Fibroblast of skin of scalp (primary cell): ENCODE results near the gene TMEM30B.
"Not testable (repeated sequence)": the region's sequence is repeated elsewhere in the genome, so short reads cannot be mapped to it uniquely, and the experiment has no call there.

ENCODE experiments used
- DNase-seq: peaks from one replicate; pipeline ENCODE4 v3.0.0-alpha.2; 2013

The TMEM30B gene

DNA sequence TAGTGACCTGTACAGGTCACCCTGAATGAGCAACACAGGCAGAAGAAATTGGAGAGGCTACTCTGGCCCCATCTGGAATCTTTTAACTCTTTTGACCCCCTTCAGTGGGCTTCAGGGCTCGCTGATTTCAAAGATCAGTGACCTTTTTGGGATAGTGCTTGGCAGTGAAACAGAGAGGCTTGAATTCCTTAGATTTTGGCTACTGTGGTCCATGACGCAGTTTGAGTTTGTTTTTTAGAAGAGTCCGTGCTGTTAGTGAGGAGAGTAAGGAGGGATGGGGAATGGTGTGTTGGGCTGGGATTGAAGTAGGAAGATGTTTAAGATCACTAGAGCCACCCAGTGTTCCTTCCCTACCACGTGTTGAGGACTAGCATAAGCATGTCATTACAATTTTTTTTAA lies 16.5 kb downstream of the TMEM30B start:
- DNase-seq: no peak

DNA sequence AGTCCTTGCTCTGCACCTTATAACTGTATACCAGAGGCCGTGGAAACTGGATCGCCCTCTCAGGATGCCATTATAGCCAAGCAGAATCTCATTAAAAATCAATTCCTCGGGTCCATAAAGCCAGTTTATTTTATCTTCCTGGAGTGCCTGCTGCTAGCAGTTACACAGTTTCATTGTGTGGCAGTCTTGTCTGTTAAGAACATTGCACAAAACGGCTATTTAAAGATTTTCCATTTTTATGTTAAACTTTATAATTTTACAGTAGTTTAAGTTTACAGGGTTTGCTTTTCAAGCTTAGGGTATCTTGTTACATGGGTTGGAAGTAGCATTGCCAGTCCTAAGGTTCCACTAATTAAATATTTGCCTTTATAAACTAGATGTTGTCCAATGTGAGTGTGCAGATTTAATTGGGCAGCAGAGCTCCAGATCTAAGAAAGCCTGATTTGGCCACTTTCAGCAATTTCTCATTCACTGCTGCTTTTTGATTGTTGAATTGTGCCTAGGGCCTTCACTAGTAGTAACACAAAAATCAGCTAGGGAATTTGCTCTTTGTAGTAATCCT lies 17.0 kb downstream of the TMEM30B start:
- DNase-seq: no peak

DNA sequence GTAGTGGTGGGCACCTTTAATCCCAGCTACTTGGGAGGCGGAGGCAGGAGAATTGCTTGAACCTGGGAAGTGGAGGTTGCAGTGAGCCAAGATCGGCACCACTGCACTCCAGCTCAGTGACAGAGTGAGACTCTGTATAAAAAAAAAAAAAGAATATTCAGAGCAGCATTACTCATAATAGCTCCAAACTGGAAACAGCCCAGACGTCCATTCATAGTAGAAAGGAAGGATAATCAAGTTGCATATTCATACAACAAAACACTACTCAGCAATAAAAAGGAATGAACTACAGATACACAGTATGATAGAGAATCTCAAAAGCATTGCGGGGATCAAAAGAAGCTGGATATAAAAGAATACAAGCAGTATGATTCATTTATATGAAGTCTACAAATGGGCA lies 19.1 kb downstream of the TMEM30B start:
- no peak for DNase-seq

DNA sequence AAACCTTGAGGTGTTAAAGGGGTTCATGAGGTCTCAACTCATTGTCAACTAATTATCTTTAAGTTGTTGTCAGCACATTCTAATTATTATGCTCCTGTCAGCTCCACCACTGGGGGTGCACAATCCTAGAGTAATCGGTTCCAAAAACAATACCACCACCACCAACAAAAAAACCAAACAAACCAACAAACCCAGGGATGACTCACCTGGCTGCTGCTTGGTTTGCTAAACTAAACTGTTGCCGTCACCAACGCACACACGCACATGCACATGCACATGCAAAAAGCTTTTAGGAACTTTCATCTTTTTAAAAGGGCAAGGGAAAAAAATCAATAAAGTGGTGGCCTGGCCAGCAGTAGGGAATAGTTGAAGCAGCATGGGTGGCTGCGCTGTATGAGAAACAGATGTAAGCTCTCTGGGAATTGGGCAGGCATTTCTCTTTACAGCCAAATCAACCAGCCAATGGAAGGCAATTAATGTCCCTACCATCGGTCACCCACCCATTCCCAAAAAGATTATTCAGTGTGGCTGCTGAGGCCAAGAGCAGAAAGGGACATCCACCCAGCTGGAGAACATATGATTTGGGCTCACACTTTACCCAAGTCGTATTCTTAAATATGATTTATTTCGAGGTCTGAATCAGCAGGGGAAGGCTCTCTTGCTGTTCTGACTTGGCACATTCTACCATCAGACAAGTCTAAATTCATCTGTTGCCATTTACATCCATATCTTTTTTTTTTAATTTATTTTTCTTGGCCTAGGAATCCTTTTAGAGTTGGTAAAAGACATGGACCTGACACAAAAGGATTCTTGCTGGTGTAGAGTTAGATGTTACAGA lies 20.0 kb downstream of the TMEM30B start:
- peak; percentile 75 for DNase-seq

DNA sequence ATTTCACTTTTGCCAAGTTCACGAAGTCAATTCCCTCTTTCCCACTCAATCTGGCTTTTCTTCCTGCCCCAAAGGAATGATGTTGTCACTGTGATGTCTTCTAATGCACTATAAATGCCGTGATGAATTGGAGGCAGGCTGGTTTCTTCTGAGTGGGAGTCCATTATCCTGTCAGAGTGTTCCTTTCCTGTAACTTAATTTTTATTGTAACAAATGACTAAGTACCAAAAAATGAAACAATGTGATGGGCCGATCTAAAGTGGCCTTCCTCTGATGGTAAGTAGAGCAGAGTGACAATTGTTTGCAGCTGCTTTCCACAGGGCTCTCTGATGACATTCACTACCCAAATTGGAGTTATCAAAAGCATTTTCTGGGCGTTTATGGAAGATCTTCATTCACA lies 22.2 kb downstream of the TMEM30B start:
- peak; percentile 69 for DNase-seq

DNA sequence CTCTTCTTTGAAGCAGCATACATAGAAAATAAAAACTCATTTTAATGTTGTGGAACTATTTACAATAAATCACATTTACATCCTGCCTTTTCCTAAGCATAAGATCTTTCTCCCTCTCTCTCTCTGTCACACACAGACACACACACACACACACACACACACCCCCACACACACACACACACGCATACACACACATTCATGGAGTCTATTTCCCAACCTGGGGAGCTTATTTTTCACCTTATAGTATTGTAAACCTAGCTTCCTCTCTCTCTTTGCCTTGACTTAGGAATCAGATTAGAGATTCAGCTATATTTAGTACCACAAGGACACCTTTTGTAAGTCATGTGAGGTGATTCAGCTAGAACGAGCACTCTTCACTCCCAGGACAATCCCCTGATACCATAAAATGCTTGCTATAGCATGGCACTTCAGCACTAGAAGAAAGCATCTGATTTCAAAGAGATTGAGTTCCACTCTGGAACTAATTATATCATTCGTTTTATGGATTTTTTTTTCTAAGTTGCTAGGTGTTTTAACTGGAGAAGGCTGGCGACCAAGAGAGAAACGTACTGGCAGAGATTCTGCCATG lies 23.6 kb downstream of the TMEM30B start:
- no peak for DNase-seq

DNA sequence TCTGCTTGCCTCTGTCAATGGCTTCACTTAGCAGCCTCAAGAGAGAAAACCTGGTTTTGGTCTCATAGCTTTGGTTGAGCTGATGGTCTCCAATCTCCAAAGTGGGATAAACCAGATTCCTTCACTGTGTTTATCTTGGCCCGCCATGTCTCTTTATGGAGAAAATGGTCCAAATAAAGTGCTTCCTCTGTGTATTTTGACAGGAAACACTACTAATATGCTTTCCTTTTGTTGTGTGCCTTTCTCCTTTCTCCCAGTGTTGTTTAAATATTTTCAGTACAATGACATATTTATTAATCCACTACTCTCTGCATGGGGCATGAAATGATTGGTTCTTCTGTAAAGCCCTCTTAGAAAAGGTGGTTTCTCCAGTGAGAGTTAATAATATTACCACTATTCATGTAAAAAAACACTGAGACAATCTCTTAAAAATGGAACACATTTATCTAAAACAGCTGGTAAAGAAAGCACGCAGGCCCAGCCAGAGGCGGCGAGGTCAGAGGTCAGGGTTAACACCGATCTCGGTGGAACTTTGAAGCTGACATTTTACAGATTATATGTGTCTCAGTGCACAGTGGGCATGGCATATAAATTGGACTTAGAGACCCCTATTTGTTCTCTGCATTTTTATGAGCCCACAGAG lies 24.2 kb downstream of the TMEM30B start:
- DNase-seq: no peak

DNA sequence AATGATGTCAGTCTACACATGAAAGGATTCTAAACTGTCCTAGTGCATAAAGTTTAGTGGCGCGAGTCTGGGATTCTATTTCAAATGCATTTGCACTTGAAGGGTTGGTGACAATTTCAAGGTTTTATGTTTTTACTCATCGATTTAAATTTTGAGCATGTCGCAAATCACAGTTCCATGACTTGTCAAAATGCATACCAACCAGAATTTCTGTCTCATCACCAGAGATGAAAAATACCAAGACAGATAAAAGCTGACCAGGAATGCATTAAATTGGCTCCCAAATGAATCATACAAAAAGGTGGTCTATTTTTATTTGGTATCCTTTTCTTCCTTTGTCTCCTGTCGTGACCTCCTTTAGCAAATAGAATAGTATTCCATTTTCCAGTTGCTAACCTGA lies 25.2 kb downstream of the TMEM30B start:
- DNase-seq: peak; percentile 58

DNA sequence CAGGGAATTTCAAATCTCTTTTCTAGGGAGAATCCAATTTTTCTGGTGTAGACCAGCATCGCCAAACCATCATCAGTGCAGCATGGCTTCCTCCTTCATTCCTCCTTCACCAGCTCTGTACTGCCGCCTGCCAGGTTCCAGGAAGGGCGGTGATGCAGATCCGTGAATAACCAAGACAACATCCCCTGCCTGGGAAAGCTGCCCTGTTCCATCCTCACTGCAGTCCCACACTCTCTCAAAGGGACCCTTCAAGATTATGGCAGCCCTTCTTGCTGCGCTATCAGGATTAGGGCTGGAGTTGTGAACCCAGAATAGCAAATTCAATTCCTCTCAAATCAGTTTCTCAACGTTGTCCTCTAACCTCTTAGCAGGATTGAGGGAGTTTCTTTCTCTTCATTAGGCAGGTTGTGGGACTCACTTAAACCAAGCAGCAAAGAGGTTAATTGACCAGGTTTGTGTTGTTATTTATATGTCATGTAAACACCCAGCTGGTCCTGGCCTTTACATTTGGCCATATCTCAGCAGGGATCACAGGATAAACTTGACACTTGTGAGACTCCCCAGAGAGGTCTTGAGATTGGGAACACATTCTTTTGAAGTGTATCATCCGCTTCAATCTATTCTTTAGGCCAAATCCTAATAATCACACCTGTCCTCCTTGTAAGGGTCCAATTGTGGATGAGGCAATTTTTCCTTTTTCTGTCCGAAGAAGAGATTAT lies 26.2 kb downstream of the TMEM30B start:
- no peak for DNase-seq

DNA sequence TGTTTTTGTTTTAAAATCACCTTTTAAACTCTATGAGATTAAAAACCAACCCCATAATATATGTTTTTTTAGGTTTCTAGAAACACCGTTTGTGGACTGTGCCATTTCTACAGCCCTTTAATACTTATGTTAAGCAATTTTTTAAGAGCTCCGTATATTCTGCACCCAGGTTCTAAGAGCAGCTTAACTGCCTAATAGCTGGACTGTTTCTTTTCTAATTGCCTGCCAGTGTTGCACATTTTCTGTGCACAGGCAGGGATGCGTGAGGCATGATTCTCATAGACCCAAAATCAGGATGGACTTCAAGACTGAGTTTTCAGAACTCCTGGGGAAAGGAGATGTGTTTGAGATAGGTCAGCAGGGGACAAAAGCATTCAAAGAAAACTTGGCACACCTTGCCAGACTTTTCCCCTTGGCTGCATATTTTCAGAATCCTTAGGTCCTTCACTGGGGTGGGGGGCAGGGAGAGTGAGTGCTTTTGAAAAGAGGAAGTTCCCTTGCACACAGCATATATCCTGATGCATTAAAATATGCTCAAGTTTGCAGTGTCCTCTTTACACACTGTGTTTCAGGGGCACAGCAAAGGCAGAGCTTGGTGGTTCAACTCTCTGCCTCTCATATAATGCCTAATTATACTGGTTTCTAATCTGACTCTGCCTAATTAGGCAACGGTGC lies 27.9 kb downstream of the TMEM30B start:
- DNase-seq: no peak

DNA sequence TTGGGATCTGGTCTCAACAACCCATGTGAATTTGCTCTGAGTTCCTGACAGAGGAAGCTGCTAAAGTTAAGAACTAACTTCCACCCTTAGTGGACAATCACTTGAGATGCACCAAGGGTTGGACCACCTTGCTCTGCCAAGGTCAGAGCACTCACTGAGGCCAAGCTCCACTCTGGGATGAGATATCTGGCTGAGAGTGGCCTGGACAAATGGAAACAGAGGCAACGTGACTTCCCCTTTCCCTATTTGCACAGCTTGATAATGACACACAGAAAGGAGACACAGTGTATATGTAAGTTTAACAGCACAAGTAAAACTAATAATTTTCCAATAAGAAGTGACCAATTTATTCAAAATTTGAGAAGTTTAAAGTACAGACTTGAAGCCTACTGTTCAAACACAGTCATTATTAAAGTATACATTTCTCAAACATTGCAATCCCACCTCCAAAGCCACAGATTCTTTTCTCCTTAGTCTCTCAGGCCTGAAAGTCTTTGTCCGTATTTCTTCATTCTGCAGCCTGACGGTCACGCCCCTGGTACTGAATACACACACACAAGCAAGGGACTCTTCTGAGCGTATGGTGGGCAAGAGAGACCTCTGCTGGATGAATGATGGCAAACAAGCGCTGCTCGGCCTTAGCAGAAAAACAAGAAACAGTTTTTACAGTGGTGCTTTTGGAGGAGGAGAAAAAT lies 28.6 kb downstream of the TMEM30B start:
- peak; percentile 98 for DNase-seq

DNA sequence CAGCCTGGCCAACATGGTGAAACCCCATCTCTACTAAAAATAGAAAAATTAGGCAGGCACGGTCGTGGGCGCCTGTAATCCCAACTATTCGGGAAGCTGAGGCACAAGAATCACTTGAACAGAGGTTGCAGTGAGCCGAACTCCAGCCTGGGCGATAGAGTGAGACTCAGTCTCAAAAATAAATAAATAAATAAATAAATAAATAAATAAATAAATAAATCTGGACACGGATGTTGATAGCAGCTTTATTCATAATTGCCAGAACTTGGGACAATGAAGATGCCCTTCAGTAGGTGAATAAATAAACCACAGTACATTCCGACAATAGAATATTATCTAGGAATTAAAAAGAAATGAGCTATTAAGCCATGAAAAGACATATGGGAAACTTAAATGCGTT lies 31.1 kb downstream of the TMEM30B start:
- no peak for DNase-seq

DNA sequence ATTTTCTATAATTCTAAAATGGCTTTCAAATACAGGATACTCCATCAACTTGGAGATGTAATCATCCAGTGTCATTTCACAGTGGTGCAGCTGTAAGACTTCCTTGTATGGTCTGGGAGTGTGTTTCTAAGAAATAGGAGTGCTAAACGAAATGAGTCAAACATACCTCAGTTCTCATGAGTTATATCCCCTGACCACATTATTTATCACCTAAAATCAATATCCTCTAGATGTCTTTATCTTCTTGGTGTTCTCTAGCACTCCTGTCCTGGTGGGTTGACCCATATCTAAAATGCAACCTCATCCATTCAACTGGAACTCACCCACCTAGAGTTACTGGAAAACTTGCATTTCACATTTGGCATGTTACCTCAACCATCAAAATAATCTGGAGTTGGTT lies 33.2 kb downstream of the TMEM30B start:
- peak; percentile 75 for DNase-seq

DNA sequence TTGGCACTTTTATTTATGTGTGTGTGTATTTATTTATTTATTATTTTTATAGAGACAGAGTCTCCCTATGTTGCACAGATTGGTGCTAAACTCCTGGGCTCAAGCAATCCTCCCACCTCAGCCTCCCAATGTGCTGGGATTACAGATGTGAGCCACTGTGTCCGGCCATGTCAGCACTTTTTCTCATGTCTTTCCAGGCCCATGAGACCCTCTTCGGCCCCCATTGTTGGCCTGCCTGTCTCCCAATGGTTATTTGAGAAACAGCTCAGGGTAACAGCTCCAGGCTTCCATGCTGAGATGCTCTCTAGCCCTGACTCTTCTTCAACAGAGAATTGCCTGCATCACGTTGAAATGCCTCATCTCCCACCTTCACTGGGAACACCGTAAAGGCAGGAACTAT lies 34.4 kb downstream of the TMEM30B start:
- no peak for DNase-seq

DNA sequence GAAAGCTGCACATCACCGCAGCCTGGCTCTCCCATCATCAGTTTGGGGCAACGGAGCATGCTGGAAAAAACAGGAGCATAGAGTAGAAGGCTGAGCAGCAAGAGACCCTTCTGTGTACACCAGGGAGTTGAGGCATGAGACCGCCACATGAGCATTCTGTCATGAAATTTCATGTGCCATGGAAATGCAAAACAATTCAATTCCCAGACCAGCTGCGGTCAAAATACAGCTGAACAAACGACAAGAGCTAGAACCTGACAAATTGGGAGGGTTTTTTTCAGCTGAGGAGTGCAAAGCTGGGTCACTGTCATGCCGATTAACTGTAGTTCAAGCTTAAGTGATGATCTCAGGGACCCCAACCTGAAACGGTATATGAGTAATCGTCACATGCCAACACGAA lies 37.1 kb downstream of the TMEM30B start:
- DNase-seq: no peak

DNA sequence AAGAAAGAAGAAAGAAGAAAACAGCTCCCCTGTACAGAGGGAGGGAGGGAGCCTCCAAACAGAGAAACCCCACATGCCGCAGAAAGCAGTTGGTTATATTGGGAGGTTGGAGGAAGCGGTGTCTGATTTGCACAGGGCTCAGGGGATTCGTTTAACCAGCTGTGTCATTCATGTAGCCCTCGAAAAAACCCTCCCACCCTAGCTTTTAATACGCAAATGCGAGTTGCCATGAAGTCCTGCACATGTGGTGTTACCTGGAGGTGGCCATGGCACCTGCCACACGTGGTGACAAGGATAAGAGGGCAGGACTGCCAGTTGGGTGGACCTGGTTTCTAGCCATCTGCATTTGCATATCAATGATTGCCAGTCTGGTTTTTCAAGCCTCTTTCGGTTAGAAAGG lies 40.9 kb downstream of the TMEM30B start:
- DNase-seq: no peak

DNA sequence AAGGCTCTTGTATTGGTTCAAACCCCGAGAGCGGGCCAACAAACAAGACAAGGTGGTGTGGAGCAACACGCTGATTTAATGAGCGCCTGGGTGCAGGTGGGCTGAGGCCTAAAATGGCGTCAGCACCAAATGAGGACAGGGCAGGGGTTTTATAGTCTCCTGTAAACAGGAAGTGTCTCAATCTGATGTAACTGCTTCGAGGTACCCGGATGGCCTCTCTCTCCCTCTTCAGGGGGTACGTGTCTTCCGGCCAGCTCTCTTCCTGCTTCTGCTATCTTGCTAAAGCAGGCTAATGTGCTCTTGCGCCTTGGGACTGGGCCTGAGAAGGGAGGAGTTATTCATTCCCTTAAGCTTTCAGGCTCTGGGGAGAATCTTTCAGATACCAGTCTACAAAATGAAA lies 41.9 kb downstream of the TMEM30B start:
- not testable (repeated sequence) for DNase-seq

DNA sequence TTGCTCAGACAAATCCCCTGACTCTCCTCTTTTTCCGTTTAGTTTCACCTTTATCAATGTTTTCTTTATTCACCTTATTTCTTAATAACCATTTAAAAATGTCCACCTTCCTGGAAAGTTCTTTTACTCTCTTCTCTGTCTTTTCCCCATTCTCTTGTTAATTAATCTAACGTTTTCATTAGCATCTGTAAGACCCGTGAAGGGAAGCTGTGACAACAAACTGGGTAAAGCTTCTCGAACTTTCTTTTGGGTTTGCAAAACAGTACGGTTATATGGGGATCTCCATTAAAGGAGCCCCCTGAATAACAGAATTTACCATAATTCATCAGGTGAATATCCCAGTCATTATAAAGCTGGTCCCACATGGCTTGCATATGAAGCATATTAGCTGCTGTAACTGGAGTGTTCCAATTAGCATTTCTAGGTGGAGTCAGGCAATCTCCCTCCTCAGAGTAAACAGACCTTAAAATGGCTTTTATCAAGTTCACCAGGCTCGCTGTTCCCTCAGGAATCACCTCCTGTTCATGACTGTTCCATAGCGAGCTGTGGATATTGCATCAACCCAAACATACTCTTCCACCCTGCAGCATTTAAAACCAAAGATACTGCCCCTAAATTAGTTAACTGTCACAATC lies 42.4 kb downstream of the TMEM30B start:
- DNase-seq: no peak

DNA sequence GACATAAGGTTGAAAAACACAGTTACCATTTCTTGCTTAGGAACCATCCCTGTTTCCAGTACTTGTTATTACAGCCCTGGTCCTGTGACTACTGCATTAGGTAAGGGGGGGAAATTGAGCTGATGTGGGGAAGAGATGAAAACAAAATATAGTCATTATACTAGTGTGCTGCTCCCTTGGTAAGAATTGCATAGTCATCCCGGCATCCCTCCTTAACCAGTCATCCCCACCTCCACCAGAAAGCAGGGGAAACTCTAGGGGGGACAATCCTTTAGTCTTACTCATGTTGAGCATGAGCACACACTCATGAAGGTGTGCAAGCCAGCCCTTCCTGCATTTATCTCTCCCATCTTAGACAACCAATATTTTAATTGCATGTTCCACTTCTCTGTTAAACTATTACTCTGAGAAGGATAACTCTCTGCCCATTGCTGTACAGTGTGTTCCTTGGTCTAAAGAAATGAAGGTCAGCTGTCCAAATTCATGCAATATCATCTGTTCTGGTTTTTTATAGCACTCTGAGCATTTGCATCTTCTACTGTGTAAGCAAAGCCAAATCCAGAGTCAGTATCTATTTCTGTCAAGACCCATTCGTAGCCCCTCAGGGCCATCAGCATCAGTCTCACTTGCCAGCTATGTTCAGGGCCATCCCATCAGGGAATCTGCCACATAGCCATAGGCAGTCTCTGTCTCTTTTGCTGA lies 46.8 kb downstream of the TMEM30B start:
- no peak for DNase-seq

DNA sequence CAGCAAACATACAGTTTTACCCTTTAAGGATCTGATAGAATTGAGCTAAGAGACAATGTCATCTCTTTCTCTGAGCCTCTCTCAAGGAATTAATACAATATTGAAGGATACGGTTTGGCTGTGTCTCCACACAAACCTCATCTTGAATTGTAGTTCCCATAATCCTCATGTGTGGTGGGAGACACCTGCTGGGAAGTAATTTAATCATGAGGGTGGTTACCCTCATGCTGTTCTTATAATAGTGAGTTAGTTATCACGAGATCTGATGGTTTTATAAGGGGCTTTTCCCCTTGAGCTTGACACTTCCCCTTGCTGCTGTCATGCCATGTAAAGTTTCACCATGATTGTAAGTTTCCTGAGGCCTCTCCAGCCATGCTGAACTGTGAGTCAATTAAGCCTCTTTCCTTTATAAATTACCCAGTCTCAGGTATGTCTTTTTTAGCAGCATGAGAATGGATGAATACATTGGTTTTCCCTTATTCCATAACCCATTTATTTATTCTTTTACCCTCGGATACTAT lies 47.6 kb downstream of the TMEM30B start:
- DNase-seq: no peak
